ENCODE results near the gene VWC2L.

DNA sequence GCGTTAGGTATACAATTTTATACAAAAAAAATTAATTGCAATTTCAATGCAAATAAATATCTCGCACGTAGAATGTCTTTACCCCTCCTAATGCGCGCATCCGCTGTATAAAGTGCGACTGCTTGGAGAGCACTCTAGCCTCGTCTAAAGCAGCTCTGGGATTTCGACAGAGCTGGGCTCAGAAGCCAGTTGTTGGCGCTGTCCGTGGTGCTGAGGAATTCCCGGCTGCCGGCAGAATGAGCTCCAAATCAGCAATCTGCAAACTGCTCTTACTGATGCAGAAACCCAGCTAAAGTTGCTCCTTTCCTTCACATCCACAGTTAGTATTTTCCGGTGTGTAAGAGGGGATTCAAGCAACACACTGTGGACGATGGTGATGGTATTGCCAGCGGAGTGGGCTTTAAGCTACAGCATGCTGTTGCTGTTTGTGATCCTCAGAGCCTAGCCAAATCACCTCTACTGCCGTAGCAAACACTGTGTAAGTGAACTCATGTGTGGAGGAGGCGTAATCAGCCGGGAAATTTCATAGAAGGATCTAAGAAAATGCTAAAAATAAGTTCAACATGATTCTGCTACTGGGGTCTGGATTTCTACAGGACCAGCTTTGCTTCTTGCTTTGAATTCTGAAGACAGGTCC lies at the start of gene VWC2L:
- no peak for TF ChIP-seq EZH2 (IDR thresholded peaks at IDR 0.05; ENCODE audit: borderline replicate concordance, insufficient read depth, low read depth, low read length, poor library complexity, severe bottlenecking)
- TF ChIP-seq, protein P1, sequence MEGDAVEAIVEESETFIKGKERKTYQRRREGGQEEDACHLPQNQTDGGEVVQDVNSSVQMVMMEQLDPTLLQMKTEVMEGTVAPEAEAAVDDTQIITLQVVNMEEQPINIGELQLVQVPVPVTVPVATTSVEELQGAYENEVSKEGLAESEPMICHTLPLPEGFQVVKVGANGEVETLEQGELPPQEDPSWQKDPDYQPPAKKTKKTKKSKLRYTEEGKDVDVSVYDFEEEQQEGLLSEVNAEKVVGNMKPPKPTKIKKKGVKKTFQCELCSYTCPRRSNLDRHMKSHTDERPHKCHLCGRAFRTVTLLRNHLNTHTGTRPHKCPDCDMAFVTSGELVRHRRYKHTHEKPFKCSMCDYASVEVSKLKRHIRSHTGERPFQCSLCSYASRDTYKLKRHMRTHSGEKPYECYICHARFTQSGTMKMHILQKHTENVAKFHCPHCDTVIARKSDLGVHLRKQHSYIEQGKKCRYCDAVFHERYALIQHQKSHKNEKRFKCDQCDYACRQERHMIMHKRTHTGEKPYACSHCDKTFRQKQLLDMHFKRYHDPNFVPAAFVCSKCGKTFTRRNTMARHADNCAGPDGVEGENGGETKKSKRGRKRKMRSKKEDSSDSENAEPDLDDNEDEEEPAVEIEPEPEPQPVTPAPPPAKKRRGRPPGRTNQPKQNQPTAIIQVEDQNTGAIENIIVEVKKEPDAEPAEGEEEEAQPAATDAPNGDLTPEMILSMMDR (IDR thresholded peaks at IDR 0.05), result no peak

All from B cell (primary cell).